ENCODE data around the gene CR1L.
"Not testable (repeated sequence)": the region's sequence is repeated elsewhere in the genome, so short reads cannot be mapped to it uniquely, and the experiment has no call there.

Gene CR1L

DNA sequence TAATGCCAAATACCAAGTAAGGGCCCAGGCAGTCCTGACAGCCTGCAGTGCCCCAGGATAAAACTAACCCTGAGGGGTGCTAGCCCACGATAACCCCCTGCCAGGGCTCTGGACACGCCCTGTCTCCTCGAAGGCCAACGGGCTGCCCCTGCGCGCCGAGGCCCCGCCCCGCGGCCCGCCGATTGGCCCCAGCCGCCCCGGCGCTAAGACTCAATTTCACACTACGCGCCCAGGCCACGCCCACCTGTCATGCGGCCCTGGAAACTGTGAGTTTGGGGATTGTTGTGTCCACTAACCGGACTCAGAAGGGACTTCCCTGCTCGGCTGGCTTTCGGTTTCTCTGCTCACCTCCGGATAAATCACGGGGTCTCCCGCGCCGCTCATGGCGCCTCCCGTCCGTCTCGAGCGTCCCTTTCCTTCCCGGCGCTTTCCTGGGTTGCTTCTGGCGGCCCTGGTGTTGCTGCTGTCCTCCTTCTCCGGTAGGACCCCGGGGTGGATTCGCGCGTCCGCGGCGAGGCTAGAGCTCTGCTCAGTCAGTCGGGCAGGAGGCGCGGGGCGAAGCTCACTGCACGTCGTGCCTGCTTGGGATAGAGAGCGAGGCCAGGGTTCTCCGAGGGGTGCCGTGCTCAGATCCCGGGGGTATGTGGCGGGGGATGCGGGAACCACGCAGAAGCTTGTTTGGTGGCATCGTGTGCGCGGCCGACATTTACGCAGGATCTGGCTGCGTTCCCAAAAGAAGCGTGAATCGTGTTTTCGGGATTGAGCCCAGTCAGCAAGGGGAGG lies at the start of gene CR1L:
TSS of gene CR1L (plus strand) at position 282 of the 783 bp plus-strand sequence. CDS start at position 383, 101 bp downstream.
- DNase-seq = no peak

DNA sequence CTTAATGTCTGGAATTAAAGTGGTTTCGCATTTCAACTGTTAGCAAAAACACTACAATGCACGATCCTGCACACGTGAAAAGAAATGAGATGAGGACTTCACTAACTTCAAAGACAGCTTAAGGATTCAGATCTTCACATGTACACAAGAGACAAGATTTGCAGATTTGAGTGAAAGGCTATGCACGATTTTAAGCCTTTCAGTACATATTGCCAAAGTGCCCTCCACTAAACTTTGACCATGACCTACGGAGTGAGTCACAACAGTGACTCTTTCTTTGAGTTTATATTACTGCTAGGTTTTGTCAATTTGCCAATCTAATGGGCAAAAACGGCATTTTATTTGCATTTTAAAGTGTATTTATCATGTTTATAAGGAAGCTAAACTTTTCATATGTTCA lies 41.2 kb upstream of the CR1L start:
- DNase-seq = no peak

DNA sequence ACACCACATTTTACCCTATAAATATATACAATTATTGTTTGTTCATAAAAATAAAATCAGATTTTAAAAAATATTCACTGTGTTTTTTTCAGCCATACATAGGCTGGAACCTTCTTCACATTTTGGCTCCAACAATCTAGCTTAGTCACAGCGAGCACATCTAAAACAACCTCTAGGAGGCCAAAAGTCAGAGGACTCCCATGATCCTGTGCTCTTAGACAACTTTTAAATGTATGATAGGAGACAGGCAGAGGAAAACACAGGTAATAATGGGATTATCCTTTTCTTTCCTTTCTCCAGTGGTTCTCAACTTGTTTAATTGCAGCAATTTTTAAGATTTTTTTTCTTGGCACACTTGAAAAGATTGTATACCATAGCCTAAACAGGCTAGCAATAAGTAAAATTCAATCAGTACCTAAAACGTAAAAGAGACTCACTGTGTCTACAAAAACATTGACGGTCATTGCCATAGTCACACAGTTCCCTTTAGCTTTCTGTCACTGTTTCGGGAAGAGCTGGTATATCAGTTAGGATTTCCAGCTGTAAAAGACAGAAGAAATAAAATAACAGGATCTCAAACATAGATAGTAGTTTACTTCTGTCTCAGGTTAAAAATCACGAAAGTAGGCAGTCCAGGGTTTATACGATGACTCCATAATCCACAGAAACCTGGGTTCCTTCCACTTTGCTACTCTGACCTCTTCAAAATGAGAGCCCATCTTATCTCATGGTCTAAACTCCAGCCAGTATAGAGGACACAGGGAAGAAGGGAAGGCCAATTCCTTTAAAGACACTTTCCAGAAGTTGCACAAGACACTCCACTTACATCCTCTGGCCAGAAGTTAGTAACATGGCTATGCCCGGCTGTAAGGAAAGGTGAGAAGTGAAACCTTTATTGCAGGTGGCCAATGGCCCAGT lies 39.2 kb upstream of the CR1L start:
- no peak for DNase-seq

DNA sequence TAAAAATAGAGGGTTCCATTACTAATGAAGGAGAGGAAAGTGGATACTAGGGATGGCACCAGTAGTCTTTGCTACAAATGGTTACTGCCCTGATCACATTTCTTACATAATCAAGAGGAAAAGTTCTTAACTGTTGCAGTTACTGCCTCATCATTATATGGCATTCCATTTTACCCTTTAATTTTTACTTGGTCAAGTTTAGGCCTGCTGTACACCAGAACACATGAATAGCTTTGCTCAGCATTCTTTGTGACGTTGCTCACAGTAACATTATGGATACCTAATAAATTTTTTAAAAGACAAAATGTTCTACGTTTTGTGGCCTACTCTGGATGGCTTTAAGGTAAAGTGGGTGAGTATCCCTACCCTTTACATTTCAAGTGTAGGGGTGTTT lies 38.6 kb upstream of the CR1L start:
- DNase-seq = no peak

DNA sequence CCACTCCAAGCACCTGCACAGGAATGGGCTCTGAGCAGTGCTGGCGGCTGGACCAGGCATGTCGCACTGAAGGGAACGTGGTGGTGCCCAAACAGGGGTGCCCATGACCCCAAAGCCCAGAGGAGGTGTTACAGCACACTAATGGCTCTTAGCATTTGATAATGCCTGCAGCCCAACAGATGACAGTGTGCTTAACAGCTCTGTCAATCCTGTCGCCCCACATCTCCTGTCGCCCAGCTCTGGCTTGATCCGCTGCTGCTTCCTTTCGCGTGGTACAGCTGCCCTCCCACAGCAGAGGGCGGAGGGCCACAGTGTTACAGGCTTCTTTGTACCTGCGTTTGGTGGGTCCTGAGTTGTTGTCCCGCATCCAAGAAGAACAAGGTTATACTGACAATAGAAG lies 32.2 kb upstream of the CR1L start:
- DNase-seq = no peak

DNA sequence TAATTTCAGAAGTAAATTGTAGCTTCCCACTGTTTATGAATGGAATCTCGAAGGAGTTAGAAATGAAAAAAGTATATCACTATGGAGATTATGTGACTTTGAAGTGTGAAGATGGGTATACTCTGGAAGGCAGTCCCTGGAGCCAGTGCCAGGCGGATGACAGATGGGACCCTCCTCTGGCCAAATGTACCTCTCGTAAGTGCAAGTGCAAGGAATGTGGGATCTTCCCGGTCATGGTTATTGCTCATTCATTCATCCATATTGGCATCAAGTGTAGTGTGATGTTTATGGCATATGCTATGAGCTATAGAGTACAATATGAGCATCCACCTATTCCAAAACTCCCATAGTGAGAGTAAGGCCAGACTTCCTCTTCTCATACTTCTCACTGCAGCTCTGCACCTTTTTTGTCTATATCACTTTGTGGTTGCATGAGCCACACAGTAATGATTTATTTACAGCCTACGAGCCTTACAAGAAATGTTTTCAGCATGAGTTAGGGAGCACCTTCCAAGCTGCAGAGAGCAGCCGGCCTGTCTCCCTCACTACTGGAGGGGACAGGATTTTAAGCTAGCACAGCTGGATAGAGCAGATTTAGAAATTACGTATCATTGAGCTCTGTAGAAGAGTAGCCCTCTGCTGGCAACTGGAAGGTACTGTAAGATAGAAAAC lies 24.9 kb upstream of the CR1L start:
- DNase-seq = no peak

DNA sequence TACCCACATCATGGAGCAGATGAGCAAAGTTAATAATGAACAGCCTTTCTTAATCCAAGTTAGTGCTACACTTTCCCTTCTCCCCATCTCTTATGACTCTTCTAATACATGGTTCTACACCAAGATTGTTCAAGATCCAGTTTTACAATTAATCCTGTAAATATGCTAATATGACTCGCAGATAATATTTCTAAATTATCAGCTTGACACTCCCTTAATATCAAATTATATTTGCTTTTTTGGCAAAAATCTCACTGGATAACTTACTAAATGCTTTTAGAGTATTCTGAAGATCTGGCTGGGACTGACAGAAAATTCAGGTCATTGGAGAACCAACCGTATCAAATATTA lies 24.4 kb upstream of the CR1L start:
- DNase-seq = no peak

DNA sequence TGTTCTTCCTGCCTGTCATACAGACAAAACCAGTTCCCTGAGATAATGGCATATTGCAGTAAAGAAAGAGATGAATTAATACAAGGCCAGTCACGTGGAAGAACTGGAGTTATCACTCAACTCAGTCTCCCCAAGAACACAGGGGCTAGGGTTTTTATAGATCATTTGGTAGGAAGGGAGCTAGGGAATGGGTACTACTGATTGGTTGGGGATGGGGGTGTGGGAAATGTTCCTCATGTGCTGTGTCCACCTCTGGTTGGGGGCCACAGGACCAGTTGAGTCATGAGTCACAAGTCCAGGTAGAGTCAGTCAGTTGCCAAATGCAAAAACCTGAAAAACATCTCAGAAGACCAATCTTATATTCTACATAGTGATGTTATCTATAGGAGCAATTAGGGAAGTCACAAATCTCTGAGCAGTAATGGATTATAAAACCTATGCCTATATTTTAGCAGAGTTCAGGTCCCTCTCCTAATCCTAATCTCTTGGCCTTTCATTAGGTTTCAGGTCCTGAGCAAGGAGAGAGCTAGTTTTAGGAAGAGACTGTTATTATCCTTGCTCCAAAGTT lies 19.3 kb upstream of the CR1L start:
- not testable (repeated sequence) for DNase-seq

DNA sequence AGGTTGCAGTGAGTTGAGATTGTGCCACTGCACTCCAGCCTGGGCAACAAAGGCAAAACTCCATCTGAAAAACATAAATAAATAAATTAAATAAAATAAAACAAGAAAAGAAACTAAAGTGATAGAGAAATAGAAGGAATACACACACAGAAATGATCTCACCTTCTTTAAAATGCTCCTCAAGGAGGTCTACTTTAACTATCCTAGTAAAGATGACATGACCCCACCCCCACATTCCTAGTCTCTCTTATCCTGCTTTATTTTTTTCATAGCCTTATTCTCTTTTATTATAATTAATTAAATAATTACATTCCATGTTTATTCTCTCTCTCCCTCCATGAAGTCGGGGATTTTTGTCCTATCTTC lies 18.0 kb upstream of the CR1L start:
- no peak for DNase-seq

DNA sequence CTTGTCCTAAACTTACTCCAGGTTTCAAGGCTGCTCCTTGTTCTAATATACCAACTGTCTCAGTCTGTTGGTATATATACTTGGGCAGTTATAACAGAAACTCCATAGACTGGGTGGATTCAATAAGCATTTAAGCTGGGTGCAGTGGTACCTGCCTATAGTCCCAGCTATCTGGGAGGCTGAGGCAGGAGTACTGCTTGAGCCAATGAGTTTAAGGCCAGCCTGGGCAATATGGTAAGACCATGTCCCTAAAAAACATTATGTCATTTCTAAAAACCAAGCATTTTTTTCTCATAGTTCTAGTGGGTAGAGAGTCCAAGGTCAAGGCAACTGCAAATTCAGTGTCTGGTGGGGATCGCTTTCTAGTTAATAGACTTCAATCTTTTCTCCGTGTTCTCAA lies 17.4 kb upstream of the CR1L start:
- no peak for DNase-seq

DNA sequence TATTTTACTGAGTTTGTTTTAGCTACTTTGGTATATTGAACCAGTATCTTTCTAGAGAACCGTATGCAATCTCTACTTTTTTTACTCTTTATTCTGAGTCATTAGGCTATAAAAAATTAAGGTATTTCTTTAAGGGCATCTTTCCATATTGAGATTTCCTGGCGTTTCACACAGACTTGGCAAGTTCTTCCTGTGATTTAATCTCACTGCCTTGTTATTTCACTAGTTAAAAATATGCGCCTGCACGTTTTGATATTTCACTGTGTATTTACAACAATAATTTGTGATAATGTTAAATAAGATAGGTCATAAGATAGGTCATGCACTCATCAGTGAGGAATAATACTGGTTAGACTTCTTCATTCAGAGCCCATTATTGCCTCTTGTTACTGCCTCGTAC lies 16.2 kb upstream of the CR1L start:
- no peak for DNase-seq

DNA sequence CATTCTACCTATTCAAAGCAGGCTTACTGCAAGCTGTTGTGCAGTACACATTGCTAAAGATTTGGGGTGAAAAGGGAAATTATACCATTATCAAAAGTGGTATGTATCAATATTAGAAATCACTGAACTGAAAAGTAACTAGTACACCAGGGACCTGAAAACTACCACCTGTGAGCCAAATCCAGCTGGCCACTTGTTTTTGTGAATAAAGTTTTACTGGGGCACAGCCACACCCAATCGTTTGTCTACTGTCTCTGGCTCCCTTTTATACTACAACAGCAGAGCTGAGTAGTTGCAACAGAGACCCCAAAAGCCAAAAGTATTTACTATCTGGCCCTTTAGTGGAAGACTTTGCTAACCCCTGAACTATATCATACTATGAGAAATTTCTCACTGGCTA lies 13.8 kb upstream of the CR1L start:
- no peak for DNase-seq

DNA sequence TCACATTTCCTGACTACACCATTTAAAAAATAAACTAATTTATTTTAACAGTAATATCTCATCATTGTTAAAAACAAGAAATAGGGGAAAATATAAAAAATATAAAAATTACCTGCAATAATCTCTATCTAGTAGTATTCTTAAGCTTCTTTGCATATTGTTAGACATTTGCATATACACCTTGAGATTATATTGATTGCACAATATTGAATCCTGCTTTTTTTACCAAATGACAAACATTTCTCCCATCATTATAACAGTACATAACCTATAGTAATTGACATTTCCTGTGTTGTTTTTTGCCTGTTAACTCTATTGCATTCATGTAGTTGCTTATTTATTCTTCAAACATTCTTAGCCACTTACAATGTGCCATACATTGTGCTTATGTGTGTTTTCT lies 11.7 kb upstream of the CR1L start:
- DNase-seq = no peak

DNA sequence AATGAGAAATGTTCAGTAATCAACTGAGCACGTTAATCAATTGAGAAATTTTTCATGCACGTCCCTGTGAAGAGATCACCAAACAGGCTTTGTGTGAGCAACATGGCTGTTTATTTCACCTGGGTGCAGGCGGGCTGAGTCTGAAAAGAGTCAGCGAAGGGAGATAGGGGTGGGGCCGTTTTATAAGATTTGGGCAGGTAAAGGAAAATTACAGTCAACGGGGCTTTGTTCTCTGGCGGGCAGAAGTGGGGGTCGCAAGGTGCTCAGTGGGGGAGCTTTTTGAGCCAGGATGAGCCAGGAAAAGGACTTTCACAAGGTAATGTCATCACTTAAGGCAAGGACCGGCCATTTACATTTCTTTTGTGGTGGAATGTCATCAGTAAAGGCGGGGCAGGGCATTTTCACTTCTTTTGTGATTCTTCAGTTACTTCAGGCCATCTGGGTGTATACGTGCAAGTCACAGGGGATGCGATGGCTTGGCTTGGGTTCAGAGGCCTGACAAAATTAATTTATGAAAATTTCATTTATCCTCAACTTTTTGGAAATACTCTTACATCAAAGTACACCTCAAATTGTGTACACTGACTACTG lies 11.1 kb upstream of the CR1L start:
- not testable (repeated sequence) for DNase-seq

DNA sequence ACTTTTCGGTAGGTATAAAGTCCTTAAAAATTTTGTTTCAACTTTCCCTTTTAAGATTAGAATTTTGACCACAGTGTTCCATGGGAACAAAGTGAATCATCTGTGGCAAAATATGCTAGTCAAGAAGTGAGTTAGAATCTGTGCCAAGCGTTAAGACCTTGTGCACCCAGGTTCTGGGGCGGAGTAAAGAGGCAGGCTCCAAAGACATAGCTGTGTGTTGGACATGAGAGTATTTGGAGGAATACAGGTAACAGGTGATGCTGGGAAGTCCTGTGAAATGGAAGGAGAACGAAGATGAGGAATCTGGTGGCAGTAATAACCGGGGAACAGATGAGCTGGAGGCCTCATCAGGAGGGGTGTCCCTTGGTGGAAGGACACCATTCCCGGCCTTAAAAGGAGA lies 10.6 kb upstream of the CR1L start:
- DNase-seq = not testable (repeated sequence)

DNA sequence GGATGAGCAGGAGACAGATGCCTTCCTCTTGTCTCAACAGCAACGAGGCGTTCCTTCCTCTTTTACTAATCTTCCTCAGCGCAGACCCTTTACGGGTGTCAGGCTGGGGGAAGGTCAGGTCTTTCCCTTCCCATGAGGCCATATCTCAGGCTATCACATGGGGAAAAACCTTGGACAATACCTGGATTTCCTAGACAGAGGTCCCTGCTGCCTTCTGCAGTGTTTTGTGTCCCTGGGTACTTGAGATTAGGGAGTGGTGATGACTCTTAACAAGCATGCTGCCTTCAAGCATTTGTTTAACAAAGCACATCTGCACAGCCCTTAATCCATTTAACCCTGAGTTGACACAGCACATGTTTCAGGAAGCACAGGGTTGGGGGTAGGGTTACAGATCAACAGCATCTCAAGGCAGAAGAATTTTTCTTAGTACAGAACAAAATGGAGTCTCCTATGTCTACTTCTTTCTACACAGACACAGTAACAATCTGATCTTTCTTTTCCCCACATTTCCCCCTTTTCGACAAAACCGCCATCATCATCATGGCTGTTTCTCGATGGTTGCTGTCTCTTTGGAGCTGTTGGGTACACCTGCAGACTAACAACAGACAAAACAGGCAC lies 9.3 kb upstream of the CR1L start:
- DNase-seq = not testable (repeated sequence)

DNA sequence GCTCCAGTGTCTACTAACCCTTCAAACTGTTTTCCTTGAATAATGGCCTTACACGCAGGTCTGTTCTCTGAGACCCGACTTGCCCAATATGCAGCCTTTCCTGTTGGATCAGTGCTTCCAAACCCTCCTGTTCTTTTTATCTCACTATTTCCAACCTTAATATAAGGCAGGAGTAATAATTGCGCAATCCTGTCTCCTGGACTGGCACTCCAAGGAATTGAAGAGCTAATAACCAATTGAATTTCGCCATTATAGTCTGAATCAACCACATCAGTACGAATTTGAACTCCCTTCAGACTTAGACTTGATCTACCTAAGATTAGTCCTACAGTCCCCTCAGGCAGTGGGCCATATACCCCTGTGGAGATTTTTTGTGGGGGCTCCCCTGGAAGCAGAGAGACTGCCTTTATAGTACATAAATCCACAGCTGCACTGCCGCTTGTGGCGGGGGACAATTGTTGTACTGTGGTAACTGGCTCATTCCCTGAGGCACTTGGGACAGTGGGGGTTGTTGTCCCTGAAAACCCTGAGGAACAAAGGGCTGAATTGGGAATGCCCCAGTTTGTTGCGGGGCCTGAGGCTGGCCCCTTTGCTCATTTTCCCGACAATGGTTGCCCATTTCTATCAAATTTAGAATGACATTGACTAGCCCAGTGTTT lies 6.3 kb upstream of the CR1L start:
- DNase-seq = not testable (repeated sequence)

DNA sequence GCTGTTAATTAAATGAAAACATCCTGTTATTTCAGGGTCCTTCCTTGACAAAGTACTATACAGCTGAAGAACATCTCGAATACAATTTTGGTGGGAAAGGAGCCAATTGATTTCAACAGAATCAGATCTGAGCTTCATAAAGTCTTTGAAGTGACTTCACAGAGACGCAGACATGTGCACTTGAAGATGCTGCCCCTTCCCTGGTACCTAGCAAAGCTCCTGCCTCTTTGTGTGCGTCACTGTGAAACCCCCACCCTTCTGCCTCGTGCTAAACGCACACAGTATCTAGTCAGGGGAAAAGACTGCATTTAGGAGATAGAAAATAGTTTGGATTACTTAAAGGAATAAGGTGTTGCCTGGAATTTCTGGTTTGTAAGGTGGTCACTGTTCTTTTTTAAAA lies 5.6 kb upstream of the CR1L start:
- DNase-seq = not testable (repeated sequence)

DNA sequence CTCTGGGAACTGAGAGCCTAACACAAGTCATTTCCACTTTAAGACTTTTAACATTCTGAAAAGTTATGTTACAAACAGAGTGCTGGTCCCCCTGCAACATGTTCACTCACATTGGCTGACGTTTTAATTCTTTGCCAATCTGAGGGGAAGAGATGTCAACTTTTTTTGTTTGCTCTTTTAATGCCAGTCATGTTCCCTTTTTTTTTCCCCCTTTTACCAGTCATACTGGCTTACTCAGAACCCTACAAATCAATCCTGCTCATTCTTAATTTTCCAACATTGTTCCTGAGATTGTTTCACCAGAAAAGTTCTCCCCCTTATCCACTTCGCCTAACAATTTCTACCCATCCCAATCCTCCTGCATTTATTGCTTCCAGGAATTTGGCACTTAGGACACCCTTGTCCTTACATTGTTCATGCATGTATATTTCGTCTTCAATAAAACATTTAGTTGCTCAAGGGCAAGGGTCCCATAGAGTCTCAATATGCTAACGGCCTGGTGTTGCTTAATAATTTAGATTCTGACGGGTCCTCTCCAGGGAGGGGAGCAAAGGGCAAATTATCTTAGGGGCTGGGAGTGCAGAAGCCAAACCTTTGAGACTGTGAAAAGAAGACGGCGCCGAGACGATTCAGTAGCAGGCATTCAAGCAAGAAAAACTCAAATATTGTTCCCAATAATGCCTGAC lies 624 bp upstream of the CR1L start:
- DNase-seq = no peak

DNA sequence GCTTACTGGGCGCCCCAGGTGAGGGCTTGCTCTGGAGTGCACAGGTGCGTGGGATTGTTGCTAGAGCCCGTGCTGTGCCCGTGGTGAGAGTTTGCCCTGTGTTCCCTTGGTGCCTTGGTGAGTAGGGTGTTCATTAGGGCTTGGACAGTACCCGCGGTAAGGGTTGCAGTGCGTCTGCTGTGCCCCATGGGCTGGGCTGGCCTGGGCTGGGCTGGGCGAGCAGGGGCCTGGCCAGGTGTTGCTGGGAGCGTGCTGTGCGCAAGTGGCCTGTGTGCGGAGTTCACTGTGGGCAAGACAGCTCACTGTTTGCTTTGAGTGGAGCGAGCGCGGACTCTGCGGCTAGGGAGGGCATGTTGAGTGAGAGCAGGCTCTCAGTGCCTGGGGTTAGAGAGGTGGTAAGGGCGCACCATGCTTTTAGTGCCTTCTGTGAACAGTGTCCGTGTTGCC lies 725 bp downstream of the CR1L start:
- no peak for DNase-seq

DNA sequence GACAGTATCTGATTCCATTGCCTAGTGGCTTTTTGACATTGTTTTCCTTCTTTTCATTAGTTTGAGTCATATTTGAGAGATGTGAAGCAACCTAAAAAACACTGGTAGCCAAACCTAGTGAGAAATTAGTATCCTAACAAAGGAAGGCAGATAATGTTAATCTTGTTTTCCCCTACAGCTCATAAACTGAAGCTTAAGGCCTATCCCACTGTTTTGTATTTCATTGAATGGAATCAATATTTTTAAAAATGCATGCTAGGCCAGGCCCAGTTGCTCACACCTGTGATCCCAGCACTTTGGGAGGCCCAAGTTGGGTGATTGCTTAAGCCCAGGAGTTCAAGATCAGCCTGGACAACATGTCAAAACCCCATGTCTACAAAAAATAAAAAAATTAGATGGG lies 1.2 kb downstream of the CR1L start:
- no peak for DNase-seq

All from 8988T (cell line).